ENCODE results near the gene HNRNPLL.

Gene HNRNPLL

DNA sequence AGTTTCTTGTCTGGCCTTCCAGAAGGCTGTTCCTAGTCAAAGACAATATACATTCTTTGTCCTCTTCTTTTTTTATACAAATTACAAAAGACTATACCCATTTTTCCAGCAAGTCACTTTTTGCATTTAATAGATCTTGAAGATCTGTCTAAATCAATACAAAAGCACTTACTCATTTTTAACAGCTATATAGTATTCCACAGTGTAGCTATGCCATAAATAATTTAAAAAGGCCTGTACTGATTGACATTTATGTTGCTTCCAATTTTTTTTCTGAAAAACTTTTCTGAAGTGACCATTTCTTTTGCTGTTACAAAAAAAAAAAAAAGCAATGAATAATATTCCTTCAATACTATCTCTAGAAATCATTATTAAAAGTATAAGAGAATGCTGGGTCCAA lies 30.3 kb upstream of the HNRNPLL start:
- Histone ChIP-seq H3K36me3 (ENCODE audit: control insufficient read depth, insufficient read depth, low read length) (no peaks in the 10 kb centered on the region), H3K4me3 (replicated peaks; ENCODE audit: low read depth, low read length) (no peak overlapping the region), H3K27me3 (replicated peaks; ENCODE audit: control insufficient read depth, insufficient read depth, low read length) (no peaks in the 10 kb centered on the region)
- no peak for TF ChIP-seq CTCF (IDR thresholded peaks at IDR 0.05; ENCODE audit: insufficient read depth, low read length, poor library complexity, severe bottlenecking)
- no peak for DNase-seq (ENCODE audit: extremely low read depth, insufficient read length)

GRCh38 chr2:38631976-38632375 lies 29.2 kb upstream of the HNRNPLL start:
- Histone ChIP-seq H3K36me3 (ENCODE audit: control insufficient read depth, insufficient read depth, low read length) (no peaks in the 10 kb centered on the region), H3K4me3 (replicated peaks; ENCODE audit: low read depth, low read length) (no peak overlapping the region), H3K27me3 (replicated peaks; ENCODE audit: control insufficient read depth, insufficient read depth, low read length) (no peaks in the 10 kb centered on the region)
- TF ChIP-seq CTCF (IDR thresholded peaks at IDR 0.05; ENCODE audit: insufficient read depth, low read length, poor library complexity, severe bottlenecking), result no peak
- no peak for DNase-seq (ENCODE audit: extremely low read depth, insufficient read length)

GRCh38 chr2:38629684-38630083 lies 27.0 kb upstream of the HNRNPLL start:
- no peak overlapping the region for H3K4me3 ChIP-seq (replicated peaks; ENCODE audit: low read depth, low read length)
- TF ChIP-seq CTCF (IDR thresholded peaks at IDR 0.05; ENCODE audit: insufficient read depth, low read length, poor library complexity, severe bottlenecking), result no peak
- no peaks in the 10 kb centered on the region for H3K27me3 ChIP-seq (replicated peaks; ENCODE audit: control insufficient read depth, insufficient read depth, low read length)
- H3K36me3 ChIP-seq (ENCODE audit: control insufficient read depth, insufficient read depth, low read length), result no peaks in the 10 kb centered on the region
- DNase-seq (ENCODE audit: extremely low read depth, insufficient read length), result no peak

- no peak for TF ChIP-seq CTCF (IDR thresholded peaks at IDR 0.05; ENCODE audit: insufficient read depth, low read length, poor library complexity, severe bottlenecking)
- DNase-seq (ENCODE audit: extremely low read depth, insufficient read length), result no peak
- Histone ChIP-seq H3K4me3 (replicated peaks; ENCODE audit: low read depth, low read length) (no peak overlapping the region), H3K27me3 (replicated peaks; ENCODE audit: control insufficient read depth, insufficient read depth, low read length) (no peaks in the 10 kb centered on the region), H3K36me3 (ENCODE audit: control insufficient read depth, insufficient read depth, low read length) (no peaks in the 10 kb centered on the region)
These were observed 24.7 kb upstream of the HNRNPLL start for GRCh38 chr2:38627391-38627790.

DNA sequence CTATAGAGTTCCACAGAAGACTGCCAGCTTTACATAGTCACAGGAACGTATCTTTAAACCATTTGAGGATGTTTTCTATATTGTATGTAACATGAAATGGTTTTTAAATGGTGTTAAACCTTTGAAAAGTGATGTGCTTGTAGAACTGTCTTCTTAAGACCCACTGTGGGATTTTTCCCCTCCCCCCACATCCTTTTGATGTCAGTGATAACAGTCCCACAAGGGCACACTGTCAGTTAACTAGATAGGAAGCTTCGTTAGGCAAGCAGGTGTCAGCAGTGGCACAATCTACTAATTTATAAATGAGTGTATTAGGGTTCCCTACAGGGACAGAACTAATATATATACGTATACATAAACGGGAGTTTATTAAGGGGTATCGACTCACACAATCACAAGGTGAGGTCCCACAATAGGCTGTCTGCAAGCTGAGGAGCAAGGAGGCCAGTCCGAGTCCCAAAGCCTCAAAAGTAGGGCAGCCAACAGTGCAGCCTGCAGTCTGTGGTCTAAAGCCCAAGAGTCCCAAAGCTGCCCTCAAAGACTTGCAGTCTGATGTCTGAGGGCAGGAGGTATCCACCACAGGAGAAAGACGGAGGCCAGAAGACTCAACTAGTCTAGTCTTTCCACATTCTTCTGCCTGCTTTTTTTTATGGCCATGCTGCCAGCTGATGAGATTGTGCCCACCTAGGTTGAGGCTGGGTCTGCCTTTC lies 23.8 kb upstream of the HNRNPLL start:
- no peak overlapping the region for H3K4me3 ChIP-seq (replicated peaks; ENCODE audit: low read depth, low read length)

More for the DNA sequence above, 23.8 kb upstream of the HNRNPLL start:
- Histone ChIP-seq H3K27me3 (replicated peaks; ENCODE audit: control insufficient read depth, insufficient read depth, low read length) (no peaks in the 10 kb centered on the region), H3K36me3 (ENCODE audit: control insufficient read depth, insufficient read depth, low read length) (no peaks in the 10 kb centered on the region)
- no peak for TF ChIP-seq CTCF (IDR thresholded peaks at IDR 0.05; ENCODE audit: insufficient read depth, low read length, poor library complexity, severe bottlenecking)
- no peak for DNase-seq (ENCODE audit: extremely low read depth, insufficient read length)

Data from GM06990 (cell line).